ENCODE data around the gene HOXB9.

Gene HOXB9

GRCh38 chr17:48622857-48623256, 3.3 kb downstream of the HOXB9 start:
- H3K9me3 ChIP-seq (ENCODE audit: severe bottlenecking), result peaks cover 3% of the 10 kb centered on the region
- no peak overlapping the region for H3K27ac ChIP-seq
- no peak for TF ChIP-seq CTCF (IDR thresholded peaks at IDR 0.05; ENCODE audit: low read depth, low read length)
- no peak for DNase-seq
- H3K36me3 ChIP-seq, result no peaks in the 10 kb centered on the region
- H3K27me3 ChIP-seq (ENCODE audit: insufficient read depth, low read depth, severe bottlenecking), result peaks cover 99% of the 10 kb centered on the region
- no peak overlapping the region for H3K4me3 ChIP-seq (ENCODE audit: low read depth, low read length)

GRCh38 chr17:48621410-48622392, 4.5 kb downstream of the HOXB9 start:
- no peak for TF ChIP-seq CTCF (IDR thresholded peaks at IDR 0.05; ENCODE audit: low read depth, low read length)
- no peaks in the 10 kb centered on the region for H3K36me3 ChIP-seq
- no peak overlapping the region for H3K27ac ChIP-seq
- peaks cover 99% of the 10 kb centered on the region for H3K27me3 ChIP-seq (ENCODE audit: insufficient read depth, low read depth, severe bottlenecking)
- peaks cover 3% of the 10 kb centered on the region for H3K9me3 ChIP-seq (ENCODE audit: severe bottlenecking)
- DNase-seq, result no peak
- H3K4me3 ChIP-seq (ENCODE audit: low read depth, low read length), result no peak overlapping the region

- Histone ChIP-seq H3K9me3 (ENCODE audit: severe bottlenecking) (peaks cover 3% of the 10 kb centered on the region), H3K27ac (no peak overlapping the region), H3K4me3 (ENCODE audit: low read depth, low read length) (no peak overlapping the region), H3K36me3 (no peaks in the 10 kb centered on the region), H3K27me3 (ENCODE audit: insufficient read depth, low read depth, severe bottlenecking) (peaks cover 100% of the 10 kb centered on the region)
- TF ChIP-seq CTCF (IDR thresholded peaks at IDR 0.05; ENCODE audit: low read depth, low read length), result no peak
- DNase-seq, result no peak
Measured at GRCh38 chr17:48620461-48621139, 5.6 kb downstream of the HOXB9 start.

GRCh38 chr17:48619826-48620449, 6.2 kb downstream of the HOXB9 start:
- H3K27me3 ChIP-seq (ENCODE audit: insufficient read depth, low read depth, severe bottlenecking), result peaks cover 100% of the 10 kb centered on the region
- H3K9me3 ChIP-seq (ENCODE audit: severe bottlenecking), result peaks cover 3% of the 10 kb centered on the region
- no peak for TF ChIP-seq CTCF (IDR thresholded peaks at IDR 0.05; ENCODE audit: low read depth, low read length)
- no peak for DNase-seq
- H3K27ac ChIP-seq, result no peak overlapping the region
- no peak overlapping the region for H3K4me3 ChIP-seq (ENCODE audit: low read depth, low read length)
- H3K36me3 ChIP-seq, result no peaks in the 10 kb centered on the region

GRCh38 chr17:48618256-48618896, 7.8 kb downstream of the HOXB9 start:
- Histone ChIP-seq H3K4me3 (ENCODE audit: low read depth, low read length) (no peak overlapping the region), H3K27me3 (ENCODE audit: insufficient read depth, low read depth, severe bottlenecking) (peaks cover 97% of the 10 kb centered on the region), H3K27ac (no peak overlapping the region), H3K36me3 (no peaks in the 10 kb centered on the region), H3K9me3 (ENCODE audit: severe bottlenecking) (peaks cover 3% of the 10 kb centered on the region)
- TF ChIP-seq CTCF (IDR thresholded peaks at IDR 0.05; ENCODE audit: low read depth, low read length), result peak; percentile 89
- peak; percentile 88 for DNase-seq
